Measurements from ENCODE around the gene LGR4. TPM values are rescaled to one million over a fixed set of nuclear protein-coding genes. Genes with fewer than 3 reads are reported as not detected.

Gene LGR4
- total and polyA plus RNA-seq, 2 donors (not counting 1 experiment from before 2014, with no cell fraction given), result 0.92 to 3.3 TPM

DNA sequence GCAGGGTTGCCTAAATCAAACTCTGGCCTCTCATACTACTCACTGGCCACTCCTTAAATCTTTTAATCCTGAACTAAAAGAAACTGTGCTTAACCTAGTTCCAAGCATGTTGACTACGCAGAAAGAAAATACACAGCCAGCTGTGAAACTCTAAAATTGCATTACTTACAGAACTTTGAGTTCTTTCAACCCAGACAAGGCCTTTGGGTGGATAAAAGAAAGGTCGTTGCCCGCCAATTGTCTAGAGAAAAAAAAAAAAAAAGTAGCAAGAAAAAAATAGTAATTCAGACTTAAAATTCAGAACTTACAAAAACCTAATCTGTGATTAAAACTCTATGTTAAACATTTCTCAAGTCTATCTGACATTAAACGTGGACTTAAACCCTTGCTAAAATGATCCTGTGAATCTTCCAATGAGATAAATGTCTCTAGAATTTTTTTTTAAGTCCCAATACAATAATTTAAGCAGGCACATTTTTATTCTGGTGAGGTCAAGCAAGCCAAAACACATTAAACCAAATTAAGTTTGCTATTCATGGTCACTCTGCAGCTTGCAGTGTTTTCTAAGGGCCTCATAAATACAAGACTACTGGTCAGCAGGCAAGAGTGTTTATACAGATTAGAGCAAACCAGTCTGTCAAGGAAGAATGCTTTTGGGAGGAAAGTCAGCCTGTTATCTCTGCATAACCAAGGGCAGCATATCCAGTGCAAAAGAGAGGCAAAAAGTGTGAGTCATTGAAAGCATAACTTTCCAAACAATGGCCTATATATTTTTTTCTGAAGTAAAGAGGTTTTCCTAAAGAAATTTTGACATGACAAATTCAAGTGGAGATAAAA lies 80.1 kb downstream of the LGR4 start:
- H3K79me2 ChIP-seq (ENCODE audit: control insufficient read depth, insufficient read depth, low read length), result no peaks in the 10 kb centered on the region
- H3K27me3 ChIP-seq (replicated peaks in 1 of 4; ENCODE audit: control extremely low read depth in 1 of 4, control insufficient read depth in 3 of 4, insufficient read depth in 4 of 4, low read length in 3 of 4), result no peaks in the 10 kb centered on the region
- no peaks in the 10 kb centered on the region for H3K4me1 ChIP-seq (ENCODE audit: control insufficient read depth in 2 of 2, insufficient read depth in 2 of 2, low read length in 2 of 2)
- no CpG with 5 or more reads among the region's 4 CpGs for WGBS (ENCODE audit: insufficient coverage)
- CTCF ChIA-PET, result no interaction called here
- H3K4me2 ChIP-seq (replicated peaks; ENCODE audit: low read depth, low read length, poor library complexity, severe bottlenecking), result no peak overlapping the region
- POLR2A ChIA-PET, result no interaction called here
- no peak for TF ChIP-seq EZH2 (IDR thresholded peaks at IDR 0.05; ENCODE audit: borderline replicate concordance, insufficient read depth, low read depth, low read length, poor library complexity, severe bottlenecking)
- TF ChIP-seq, protein P1, sequence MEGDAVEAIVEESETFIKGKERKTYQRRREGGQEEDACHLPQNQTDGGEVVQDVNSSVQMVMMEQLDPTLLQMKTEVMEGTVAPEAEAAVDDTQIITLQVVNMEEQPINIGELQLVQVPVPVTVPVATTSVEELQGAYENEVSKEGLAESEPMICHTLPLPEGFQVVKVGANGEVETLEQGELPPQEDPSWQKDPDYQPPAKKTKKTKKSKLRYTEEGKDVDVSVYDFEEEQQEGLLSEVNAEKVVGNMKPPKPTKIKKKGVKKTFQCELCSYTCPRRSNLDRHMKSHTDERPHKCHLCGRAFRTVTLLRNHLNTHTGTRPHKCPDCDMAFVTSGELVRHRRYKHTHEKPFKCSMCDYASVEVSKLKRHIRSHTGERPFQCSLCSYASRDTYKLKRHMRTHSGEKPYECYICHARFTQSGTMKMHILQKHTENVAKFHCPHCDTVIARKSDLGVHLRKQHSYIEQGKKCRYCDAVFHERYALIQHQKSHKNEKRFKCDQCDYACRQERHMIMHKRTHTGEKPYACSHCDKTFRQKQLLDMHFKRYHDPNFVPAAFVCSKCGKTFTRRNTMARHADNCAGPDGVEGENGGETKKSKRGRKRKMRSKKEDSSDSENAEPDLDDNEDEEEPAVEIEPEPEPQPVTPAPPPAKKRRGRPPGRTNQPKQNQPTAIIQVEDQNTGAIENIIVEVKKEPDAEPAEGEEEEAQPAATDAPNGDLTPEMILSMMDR (IDR thresholded peaks at IDR 0.05), result no peak
- no peaks in the 10 kb centered on the region for H3K9me3 ChIP-seq (ENCODE audit: control extremely low read depth in 1 of 3, control insufficient read depth in 2 of 3, insufficient read depth in 1 of 3, low read length in 2 of 3)
- ATAC-seq (ENCODE audit: low read depth) (no peak), DNase-seq (no peak)
- no peak overlapping the region for H3K9ac ChIP-seq (ENCODE audit: low read length)
- no peaks in the 10 kb centered on the region for H3K36me3 ChIP-seq (replicated peaks in 1 of 2; ENCODE audit: control extremely low read depth in 1 of 2, control insufficient read depth in 1 of 2, extremely low read depth in 1 of 2, insufficient read depth in 2 of 2, low read length in 1 of 2)
- H3K27ac Mint-ChIP-seq, result no peak overlapping the region
- H3K4me3 Mint-ChIP-seq, result no peak overlapping the region
- H3K27ac ChIP-seq (ENCODE audit: low read length in 2 of 2), result no peak overlapping the region
- intact Hi-C loops (cut with micrococcal nuclease), result no loop called here
- no peaks in the 10 kb centered on the region for H4K20me1 ChIP-seq (ENCODE audit: control insufficient read depth, insufficient read depth, low read length, poor library complexity, severe bottlenecking)
- H2AFZ ChIP-seq (ENCODE audit: insufficient read depth, low read depth, low read length, poor library complexity, severe bottlenecking), result no peak overlapping the region
- H3K27me3 Mint-ChIP-seq, result no peaks in the 10 kb centered on the region
- no peaks in the 10 kb centered on the region for H3K9me3 Mint-ChIP-seq (ENCODE audit: insufficient read depth)
- H3K4me1 Mint-ChIP-seq, result no peaks in the 10 kb centered on the region
- H3K4me3 ChIP-seq (ENCODE audit: control extremely low read depth in 1 of 5, extremely low read depth in 1 of 5, insufficient read depth in 1 of 5, low read depth in 2 of 5, low read length in 4 of 5), result no peak overlapping the region

DNA sequence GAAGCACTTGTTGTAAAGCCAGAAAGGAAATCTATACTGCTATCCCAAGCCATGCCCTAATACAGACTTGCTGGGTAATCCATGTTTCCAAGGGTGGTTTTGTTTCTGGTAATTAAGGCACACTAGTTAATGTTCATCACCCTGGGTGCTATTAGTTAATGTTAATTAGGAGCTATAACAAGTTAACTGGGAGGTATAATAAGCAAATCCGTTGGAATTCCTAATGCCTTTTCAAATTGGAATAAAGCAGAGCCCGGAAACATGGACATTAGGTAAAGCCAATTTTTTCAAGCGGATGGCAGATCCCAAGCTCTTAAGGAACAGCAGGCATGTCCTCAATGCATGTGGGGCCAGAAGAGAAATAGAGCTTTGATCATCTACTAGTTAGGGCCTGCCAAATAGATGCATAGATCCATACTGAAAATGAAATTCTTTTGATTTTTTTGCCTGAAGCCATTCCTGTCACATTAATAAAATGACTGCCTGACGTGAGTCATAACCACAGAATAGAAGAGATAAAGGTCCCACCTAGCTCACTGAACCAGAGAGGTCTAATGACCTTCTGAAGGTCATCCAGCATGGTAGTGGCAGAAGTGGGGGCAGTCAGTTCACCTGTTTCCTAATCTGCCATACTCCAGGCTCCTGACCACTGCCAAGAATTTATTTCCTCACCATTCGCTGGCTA lies 81.1 kb downstream of the LGR4 start:
- Mint-ChIP-seq H3K9me3 (ENCODE audit: insufficient read depth) (no peaks in the 10 kb centered on the region), H3K4me3 (no peak overlapping the region), H3K27me3 (no peaks in the 10 kb centered on the region), H3K27ac (no peak overlapping the region), H3K4me1 (no peaks in the 10 kb centered on the region)
- H3K79me2 ChIP-seq (ENCODE audit: control insufficient read depth, insufficient read depth, low read length), result no peaks in the 10 kb centered on the region
- H3K36me3 ChIP-seq (replicated peaks in 1 of 2; ENCODE audit: control extremely low read depth in 1 of 2, control insufficient read depth in 1 of 2, extremely low read depth in 1 of 2, insufficient read depth in 2 of 2, low read length in 1 of 2), result no peaks in the 10 kb centered on the region
- no peaks in the 10 kb centered on the region for H3K27me3 ChIP-seq (replicated peaks in 1 of 4; ENCODE audit: control extremely low read depth in 1 of 4, control insufficient read depth in 3 of 4, insufficient read depth in 4 of 4, low read length in 3 of 4)
- H3K4me1 ChIP-seq (ENCODE audit: control insufficient read depth in 2 of 2, insufficient read depth in 2 of 2, low read length in 2 of 2), result no peaks in the 10 kb centered on the region
- H3K27ac ChIP-seq (ENCODE audit: low read length in 2 of 2), result no peak overlapping the region
- no peak overlapping the region for H3K4me3 ChIP-seq (ENCODE audit: control extremely low read depth in 1 of 5, extremely low read depth in 1 of 5, insufficient read depth in 1 of 5, low read depth in 2 of 5, low read length in 4 of 5)
- ATAC-seq (ENCODE audit: low read depth) (no peak), DNase-seq (no peak)
- no peak for TF ChIP-seq EZH2 (IDR thresholded peaks at IDR 0.05; ENCODE audit: borderline replicate concordance, insufficient read depth, low read depth, low read length, poor library complexity, severe bottlenecking)
- TF ChIP-seq, protein P1 (IDR thresholded peaks at IDR 0.05), result no peak
- intact Hi-C loops (cut with micrococcal nuclease), result no loop called here
- no peak overlapping the region for H3K4me2 ChIP-seq (replicated peaks; ENCODE audit: low read depth, low read length, poor library complexity, severe bottlenecking)
- WGBS (ENCODE audit: insufficient coverage), result 93% methylated on average over 3 of the region's 5 CpGs
- H2AFZ ChIP-seq (ENCODE audit: insufficient read depth, low read depth, low read length, poor library complexity, severe bottlenecking), result no peak overlapping the region
- H3K9ac ChIP-seq (ENCODE audit: low read length), result no peak overlapping the region
- no peaks in the 10 kb centered on the region for H4K20me1 ChIP-seq (ENCODE audit: control insufficient read depth, insufficient read depth, low read length, poor library complexity, severe bottlenecking)
- POLR2A ChIA-PET, result no interaction called here
- CTCF ChIA-PET, result no interaction called here
- H3K9me3 ChIP-seq (ENCODE audit: control extremely low read depth in 1 of 3, control insufficient read depth in 2 of 3, insufficient read depth in 1 of 3, low read length in 2 of 3), result no peaks in the 10 kb centered on the region
